GM19043 (cell line): ENCODE data around the gene GRM4.

Source experiments
- ATAC-seq: cut with Tn5 transposase; IDR thresholded peaks from one replicate; pipeline ENCODE4 v1.9.1; 2021; ENCODE audit warnings: low read depth; ENCODE audit not compliant: unreplicated experiment

The GRM4 gene

GRCh38 chr6:34110610-34111009 lies 35.3 kb downstream of the GRM4 start:
- ATAC-seq, result no peak

GRCh38 chr6:34108176-34108575 lies 37.7 kb downstream of the GRM4 start:
- no peak for ATAC-seq

GRCh38 chr6:34106900-34107299 lies 39.0 kb downstream of the GRM4 start:
- no peak for ATAC-seq

- no peak for ATAC-seq
Measured at GRCh38 chr6:34106421-34106820, 39.5 kb downstream of the GRM4 start.

DNA sequence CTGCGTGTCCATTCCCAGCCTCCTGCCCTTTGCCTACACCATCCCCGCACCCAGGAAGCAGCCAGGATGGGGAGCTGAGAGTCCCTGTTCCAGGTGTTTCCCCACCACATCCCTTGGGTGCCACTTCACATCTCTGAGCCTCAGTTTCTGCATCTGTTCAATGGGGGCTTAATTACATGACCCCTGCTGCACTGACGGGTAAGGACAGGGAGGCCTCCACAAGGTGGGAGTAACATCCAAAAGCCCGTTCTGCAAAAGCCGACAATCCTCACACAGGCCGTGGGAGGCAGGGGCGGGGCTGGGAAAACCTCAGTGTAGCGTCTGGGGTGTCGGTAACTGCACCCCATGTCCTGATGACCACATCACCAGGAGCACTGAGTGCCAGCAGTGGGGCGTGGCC lies 41.3 kb downstream of the GRM4 start:
- no peak for ATAC-seq

DNA sequence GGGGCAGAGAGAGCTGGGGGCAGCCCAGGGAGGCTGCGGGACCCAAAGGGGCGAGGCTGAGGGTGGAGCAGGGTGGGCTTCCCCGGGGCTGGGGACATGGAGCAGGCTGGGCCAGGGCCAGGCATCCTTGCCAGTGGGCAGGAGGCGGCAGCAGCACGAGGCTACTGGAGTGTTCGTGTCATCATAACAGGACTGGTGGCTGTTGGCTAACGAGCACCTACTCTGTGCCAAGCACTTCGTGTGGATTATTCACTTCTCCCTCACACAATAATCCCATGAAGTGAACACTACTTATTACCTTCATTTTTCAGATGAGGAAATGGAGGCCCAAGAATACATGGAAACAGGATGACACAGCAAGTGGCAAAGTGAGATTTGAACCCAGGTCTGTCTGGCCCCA lies 41.7 kb downstream of the GRM4 start:
- ATAC-seq, result no peak

DNA sequence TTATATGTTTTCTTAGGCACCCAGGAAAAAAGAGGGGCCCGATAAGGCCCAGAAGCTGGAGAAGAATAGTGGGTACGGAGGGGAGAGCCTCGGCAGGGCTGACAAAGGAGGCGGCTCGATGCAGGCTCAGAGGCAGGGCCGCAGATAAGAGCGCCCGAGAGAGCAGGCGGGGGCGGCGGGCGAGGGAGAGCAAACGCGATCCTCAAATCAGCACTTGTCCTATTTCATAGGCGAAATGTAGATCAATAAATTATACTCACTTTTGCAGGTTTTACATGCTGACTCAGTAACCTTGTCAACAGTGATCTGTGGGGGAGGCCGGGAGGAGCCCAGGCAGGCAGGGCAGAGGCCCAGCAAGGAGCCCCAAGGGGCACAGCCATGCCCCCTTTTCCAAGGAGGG lies 42.6 kb downstream of the GRM4 start:
- no peak for ATAC-seq

GRCh38 chr6:34102696-34103095 lies 43.2 kb downstream of the GRM4 start:
- ATAC-seq, result no peak

DNA sequence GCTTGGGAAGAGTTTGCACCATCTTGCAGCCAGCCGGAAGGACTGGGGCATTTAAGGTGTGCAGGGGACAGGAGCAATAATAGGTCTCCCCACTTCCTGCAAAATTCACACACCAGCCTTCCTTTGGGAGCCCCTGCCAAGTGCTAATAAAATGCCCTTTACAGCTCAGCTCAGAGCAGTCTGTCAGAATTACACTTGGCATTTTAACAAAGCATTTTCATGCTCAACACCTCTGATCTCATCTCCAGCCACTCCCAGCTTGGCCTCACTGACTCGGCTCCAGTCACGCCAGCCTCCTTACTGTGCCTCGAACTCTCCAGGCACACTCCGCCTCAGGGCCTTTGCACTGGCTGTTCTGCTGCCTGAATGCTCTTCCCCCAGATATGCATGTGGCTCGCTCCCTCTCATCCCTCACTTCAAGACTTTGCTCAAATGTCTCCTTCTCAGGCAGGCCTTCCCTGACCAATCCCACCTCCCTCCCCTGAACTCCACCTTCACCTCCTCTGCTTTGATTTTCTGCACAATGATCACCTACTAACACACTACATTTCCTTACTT lies 43.7 kb downstream of the GRM4 start:
- no peak for ATAC-seq

DNA sequence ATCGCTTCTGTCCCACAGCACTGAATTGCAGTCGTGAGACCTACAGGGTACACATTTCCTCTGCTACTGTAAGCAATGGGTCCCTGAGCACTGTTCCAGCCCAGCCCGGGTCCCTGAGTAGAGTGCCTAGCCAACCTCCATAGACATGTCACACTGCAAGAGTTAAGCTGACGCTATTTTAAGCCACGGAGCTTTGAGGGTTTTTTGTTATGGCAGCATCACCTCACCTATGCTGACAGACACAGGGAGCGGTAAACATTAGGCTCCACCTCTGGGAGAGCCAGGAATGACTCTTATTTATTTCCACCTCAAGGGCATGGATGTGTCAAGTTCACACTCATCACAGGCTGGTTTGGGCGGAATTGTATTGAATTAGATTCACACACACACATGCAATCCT lies 45.1 kb downstream of the GRM4 start:
- ATAC-seq, result no peak

DNA sequence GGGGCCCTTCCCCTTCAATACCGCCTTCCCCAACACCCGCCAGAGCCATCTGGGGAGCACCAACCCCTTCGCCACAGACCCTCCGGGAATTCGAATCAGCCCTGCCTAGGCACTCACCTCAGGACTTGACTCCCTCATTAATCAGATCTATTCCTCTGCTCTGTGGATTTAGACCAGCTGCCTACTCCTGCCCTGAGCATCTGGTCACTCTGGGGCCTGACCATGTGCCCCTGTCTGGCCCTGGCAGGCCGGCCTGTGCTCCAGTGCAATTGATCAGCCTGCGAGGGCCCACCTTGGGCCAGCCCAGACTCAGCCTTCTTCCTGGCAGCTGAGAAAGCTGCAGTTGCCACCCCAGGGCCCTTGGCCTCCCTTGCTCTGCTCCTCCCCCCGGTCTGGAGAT lies 46.0 kb downstream of the GRM4 start:
- ATAC-seq, result no peak

GRCh38 chr6:34098045-34098936 lies 47.6 kb downstream of the GRM4 start:
- ATAC-seq, result no peak

DNA sequence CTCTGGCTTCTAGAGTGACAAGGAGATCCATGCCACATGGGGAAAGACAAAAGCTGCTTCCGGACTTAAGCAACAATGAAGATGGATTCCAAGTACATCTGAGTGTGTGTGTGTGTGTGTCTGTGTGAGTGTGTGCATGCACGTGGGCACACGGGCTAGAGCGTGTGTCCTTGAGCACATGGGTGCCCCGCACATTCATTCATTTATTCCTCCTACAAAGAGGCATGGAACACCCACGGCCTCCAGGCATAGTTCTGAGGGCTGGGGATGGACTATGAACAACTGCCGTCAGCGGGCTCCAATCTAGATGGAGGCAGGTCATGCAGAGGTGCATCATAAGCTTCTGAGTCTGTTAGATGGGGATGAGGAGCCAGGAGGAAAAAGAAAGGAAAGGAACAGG lies 49.1 kb downstream of the GRM4 start:
- no peak for ATAC-seq

DNA sequence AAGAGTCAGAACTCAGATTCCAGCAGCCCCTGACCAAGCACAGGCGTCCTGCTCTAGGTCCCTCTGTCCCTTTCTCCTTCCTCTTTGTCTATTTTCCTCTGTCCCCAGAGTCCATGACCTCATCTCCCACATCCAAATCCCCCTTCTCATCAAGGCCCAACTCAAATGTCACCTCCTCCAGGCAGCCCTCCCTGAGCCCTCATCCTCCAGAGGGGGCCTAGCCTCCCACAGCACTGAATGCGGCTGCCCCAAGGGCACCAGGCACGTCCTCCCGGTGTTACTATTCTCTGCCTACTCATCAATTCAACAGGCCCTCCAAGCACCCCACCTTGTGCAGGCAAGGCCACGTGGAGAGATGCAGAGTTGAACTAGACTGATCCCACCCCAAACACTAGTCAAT lies 49.7 kb downstream of the GRM4 start:
- no peak for ATAC-seq

- ATAC-seq, result no peak
Measured at GRCh38 chr6:34095741-34096140, 50.1 kb downstream of the GRM4 start.

GRCh38 chr6:34095136-34095505 lies 50.8 kb downstream of the GRM4 start:
- ATAC-seq, result no peak

- ATAC-seq, result no peak
Measured at GRCh38 chr6:34094474-34095135, 51.3 kb downstream of the GRM4 start.

DNA sequence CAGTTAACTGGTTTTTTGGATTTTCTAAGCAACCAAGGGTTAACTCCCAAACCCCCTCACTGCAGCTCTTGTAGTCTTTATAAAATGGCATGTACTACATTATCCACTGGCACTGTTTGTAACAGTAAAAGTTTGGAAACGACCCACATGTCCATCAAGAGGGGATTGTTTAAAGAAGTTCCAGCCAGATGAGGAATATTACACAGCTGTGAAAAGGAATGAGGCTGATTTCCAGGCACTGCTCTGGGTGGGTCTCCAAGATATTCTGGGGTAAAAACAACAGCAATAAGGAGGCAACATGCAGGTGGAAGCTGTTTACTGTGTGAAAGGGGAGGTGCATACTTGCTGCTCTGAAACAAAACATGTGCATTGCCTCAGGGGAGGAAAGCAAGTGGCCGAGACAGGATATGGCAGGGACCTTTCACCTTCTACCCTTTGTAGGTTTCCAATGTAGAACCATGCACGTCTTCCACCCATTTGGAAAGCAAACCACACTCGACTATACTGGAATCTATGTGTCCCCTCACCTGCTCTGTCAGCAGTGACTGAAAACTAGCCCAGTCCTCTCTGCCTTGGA lies 51.9 kb downstream of the GRM4 start:
- ATAC-seq, result no peak

DNA sequence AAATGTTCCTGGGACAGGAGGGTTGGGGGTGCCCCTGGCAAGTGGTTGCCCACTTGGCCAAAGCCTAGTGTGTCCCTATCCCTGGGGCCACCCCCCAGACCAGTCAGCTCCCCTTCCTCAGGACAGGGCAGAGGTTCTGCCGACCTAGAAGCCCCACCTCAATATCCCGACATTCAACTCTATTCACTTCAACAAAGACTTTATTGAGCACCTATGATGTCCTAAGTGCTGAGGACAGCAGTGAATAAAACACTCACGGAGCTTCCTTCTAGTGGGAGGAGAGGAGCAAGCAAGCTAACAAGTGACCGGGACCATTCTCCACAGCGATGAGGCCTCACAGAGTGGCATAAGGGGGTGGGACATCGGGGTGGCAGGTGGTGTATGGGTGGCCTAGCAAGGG lies 52.7 kb downstream of the GRM4 start:
- no peak for ATAC-seq

DNA sequence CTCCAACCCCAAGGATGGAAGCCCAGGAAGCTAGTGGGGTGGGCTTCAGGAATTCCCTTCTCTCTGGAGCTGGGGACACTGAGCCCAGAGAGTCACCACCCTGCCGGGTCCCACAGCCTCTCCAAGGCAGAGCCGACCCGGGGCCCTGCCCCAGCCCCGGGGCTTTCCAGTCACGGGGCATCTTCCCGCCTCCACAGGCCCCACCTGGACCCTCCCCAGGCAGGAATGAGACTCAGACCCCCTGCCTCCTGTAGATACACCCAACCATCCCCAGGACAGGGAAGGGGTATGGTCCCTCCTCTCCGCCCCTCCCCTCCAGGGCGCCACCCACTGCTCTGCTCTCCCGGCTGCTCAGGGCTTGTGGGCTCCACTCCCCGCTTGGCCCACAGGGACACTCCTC lies 53.3 kb downstream of the GRM4 start:
- no peak for ATAC-seq

- ATAC-seq, result no peak
Measured at GRCh38 chr6:34090935-34091334, 55.0 kb downstream of the GRM4 start.

- ATAC-seq, result no peak
Measured at GRCh38 chr6:34090529-34090928, 55.4 kb downstream of the GRM4 start.
